K562 (cell line): ENCODE results near the gene IL27RA. TPM values are rescaled to one million over a fixed set of nuclear protein-coding genes. Genes with fewer than 3 reads are reported as not detected.

Source experiments
- CXXC5 ChIP-seq: fragments of 250-450 bp; sonication (Bioruptor Pico); IDR thresholded peaks from 2 replicates; pipeline ENCODE4 v1.8.0; 2022; ENCODE audit warnings: inconsistent platforms, mild to moderate bottlenecking, moderate library complexity
- FIP1L1 ChIP-seq: fragments of 200-400 bp; formaldehyde crosslinking; IDR thresholded peaks from 2 replicates; pipeline ENCODE4 v1.6.1; 2018; ENCODE audit warnings: mild to moderate bottlenecking, low read depth, low read length; ENCODE audit not compliant: poor library complexity, severe bottlenecking
- HNRNPUL1 ChIP-seq: fragments of 200-400 bp; formaldehyde crosslinking; IDR thresholded peaks from 2 replicates; pipeline ENCODE4 v1.6.1; 2017; ENCODE audit warnings: low read length
- ILF3 ChIP-seq: fragments of 450-650 bp; IDR thresholded peaks from 2 replicates; pipeline ENCODE4 v1.6.1; 2018; ENCODE audit warnings: antibody characterized with exemption, mild to moderate bottlenecking, moderate library complexity, borderline replicate concordance
- JUN ChIP-seq, 2 experiments: sonication (generic) in 1 of 2; formaldehyde crosslinking in 1 of 2; IDR thresholded peaks; 2 replicates each; pipeline versions ENCODE4 v1.6.1 to v1.8.0; 2012 to 2022; ENCODE audit warnings: borderline replicate concordance in 2 of 2, mild to moderate bottlenecking in 2 of 2, improper control_type of control experiment in 1 of 2, low read depth in 1 of 2, low read length in 1 of 2, missing genetic modification reagents in 1 of 2
- MIER1 ChIP-seq: fragments of 450-650 bp; IDR thresholded peaks from 2 replicates; pipeline ENCODE4 v1.6.1; 2016; ENCODE audit warnings: antibody characterized with exemption, mild to moderate bottlenecking, low read depth
- NCOA2 ChIP-seq, 2 experiments: fragments of 450-650 bp; IDR thresholded peaks; 2 replicates each; pipeline ENCODE4 v1.6.1; 2018; ENCODE audit warnings: mild to moderate bottlenecking in 2 of 2, moderate library complexity in 1 of 2; ENCODE audit not compliant: partially characterized antibody in 2 of 2
- NELFE ChIP-seq: IDR thresholded peaks from 2 replicates; pipeline ENCODE4 v1.6.1; 2011; ENCODE audit warnings: mild to moderate bottlenecking; ENCODE audit not compliant: insufficient read depth, insufficient read length
- PCBP1 ChIP-seq: fragments of 200-400 bp; formaldehyde crosslinking; IDR thresholded peaks from 2 replicates; pipeline ENCODE4 v1.6.1; 2018; ENCODE audit warnings: mild to moderate bottlenecking, low read depth, low read length; ENCODE audit not compliant: poor library complexity, severe bottlenecking
- PKNOX1 ChIP-seq: fragments of 450-650 bp; IDR thresholded peaks from 2 replicates; pipeline ENCODE4 v1.6.1; 2016
- POLR2H ChIP-seq: IDR thresholded peaks from 2 replicates; pipeline ENCODE4 v1.6.1; 2016; ENCODE audit warnings: missing genetic modification characterization, low read depth, mild to moderate bottlenecking, control low read depth, missing compliant biosample characterization, moderate library complexity
- SIX5 ChIP-seq, 2 experiments: IDR thresholded peaks; 2 replicates each; pipeline ENCODE4 v1.6.1; 2011; ENCODE audit warnings: low read length in 2 of 2, borderline replicate concordance in 1 of 2, low read depth in 1 of 2, mild to moderate bottlenecking in 1 of 2, moderate library complexity in 1 of 2; ENCODE audit not compliant: insufficient read depth in 1 of 2
- SMARCE1 ChIP-seq: fragments of 450-650 bp; IDR thresholded peaks from 2 replicates; pipeline ENCODE4 v1.7.1; 2016; ENCODE audit warnings: mild to moderate bottlenecking
- STAT5B ChIP-seq: fragments of 250-450 bp; sonication (Bioruptor Pico); IDR thresholded peaks from 2 replicates; pipeline ENCODE4 v1.8.0; 2021; ENCODE audit warnings: mild to moderate bottlenecking, inconsistent platforms
- TEAD2 ChIP-seq: fragments of 450-650 bp; IDR thresholded peaks from 2 replicates; pipeline ENCODE4 v1.6.1; 2016; ENCODE audit warnings: missing genetic modification characterization, control low read depth, missing compliant biosample characterization
- YBX1 ChIP-seq: fragments of 450-650 bp; IDR thresholded peaks from 2 replicates; pipeline ENCODE4 v1.7.1; 2016; ENCODE audit warnings: mild to moderate bottlenecking
- ZBED1 ChIP-seq: IDR thresholded peaks from 2 replicates; pipeline ENCODE4 v1.6.1; 2014
- ZC3H4 ChIP-seq: sonication (generic); formaldehyde crosslinking; IDR thresholded peaks from 2 replicates; pipeline ENCODE4 v1.9.0; 2021; ENCODE audit warnings: missing genetic modification reagents, borderline replicate concordance
- ZKSCAN1 ChIP-seq: fragments of 150-350 bp; IDR thresholded peaks from 2 replicates; pipeline ENCODE4 v1.6.1; 2016; ENCODE audit warnings: low read depth, low read length
- ZNF212 ChIP-seq: fragments of 450-650 bp; formaldehyde crosslinking; IDR thresholded peaks from 2 replicates; pipeline ENCODE4 v1.4.0; 2020; ENCODE audit warnings: mild to moderate bottlenecking
- polyA plus RNA-seq, 8 experiments: library from polyadenylated mRNA; depleted of rRNA in 4 of 8; stranded (reverse) in 5 of 8; unstranded in 3 of 8; fragments of >200 nt; fragmentation: Nextera tagmentation in 2 of 8; fragmentation: Illumina TruSeq in 1 of 8; extraction: Ambion mirVana in 2 of 8; extraction: Trizol in 1 of 8; gene quantifications; 2 replicates each; pipeline versions ENCODE4 v1.2.1 to v1.2.3, GENCODE V29; 2011 to 2014; ENCODE audit warnings: inconsistent platforms in 1 of 8, missing spikeins in 1 of 8
- total RNA-seq, 7 experiments: library from RNA; depleted of rRNA in 6 of 7; stranded (reverse); fragments of >200 nt in 6 of 7; fragmentation: Illumina TruSeq in 2 of 7; extraction: Trizol in 2 of 7; gene quantifications; 2 replicates each; pipeline versions ENCODE4 v1.2.1 to v1.2.3, GENCODE V29; 2011 to 2021; ENCODE audit warnings: low replicate concordance in 1 of 7
- TF ChIP-seq, protein P1 (sequence below): sonication (generic); formaldehyde crosslinking; IDR thresholded peaks from 2 replicates; pipeline ENCODE4 v1.8.0; 2022; ENCODE audit warnings: mild to moderate bottlenecking, missing genetic modification reagents
- TF ChIP-seq, protein P2 (sequence below), 2 experiments: IDR thresholded peaks; 2 replicates each; pipeline ENCODE4 v1.6.1; 2011; ENCODE audit warnings: borderline replicate concordance in 1 of 2, control low read depth in 1 of 2, low read depth in 1 of 2, low read length in 1 of 2, mild to moderate bottlenecking in 1 of 2, mixed read lengths in 1 of 2, moderate library complexity in 1 of 2; ENCODE audit not compliant: insufficient read depth in 1 of 2, insufficient read length in 1 of 2, poor library complexity in 1 of 2, severe bottlenecking in 1 of 2; ENCODE audit errors: extremely low read depth in 1 of 2

IL27RA gene
- total and polyA plus RNA-seq, 9 of the 15 experiments (the other 6 are each of a cell fraction or from before 2014, with no cell fraction given), result 1.9 to 15.9 (median 12.0) TPM

DNA sequence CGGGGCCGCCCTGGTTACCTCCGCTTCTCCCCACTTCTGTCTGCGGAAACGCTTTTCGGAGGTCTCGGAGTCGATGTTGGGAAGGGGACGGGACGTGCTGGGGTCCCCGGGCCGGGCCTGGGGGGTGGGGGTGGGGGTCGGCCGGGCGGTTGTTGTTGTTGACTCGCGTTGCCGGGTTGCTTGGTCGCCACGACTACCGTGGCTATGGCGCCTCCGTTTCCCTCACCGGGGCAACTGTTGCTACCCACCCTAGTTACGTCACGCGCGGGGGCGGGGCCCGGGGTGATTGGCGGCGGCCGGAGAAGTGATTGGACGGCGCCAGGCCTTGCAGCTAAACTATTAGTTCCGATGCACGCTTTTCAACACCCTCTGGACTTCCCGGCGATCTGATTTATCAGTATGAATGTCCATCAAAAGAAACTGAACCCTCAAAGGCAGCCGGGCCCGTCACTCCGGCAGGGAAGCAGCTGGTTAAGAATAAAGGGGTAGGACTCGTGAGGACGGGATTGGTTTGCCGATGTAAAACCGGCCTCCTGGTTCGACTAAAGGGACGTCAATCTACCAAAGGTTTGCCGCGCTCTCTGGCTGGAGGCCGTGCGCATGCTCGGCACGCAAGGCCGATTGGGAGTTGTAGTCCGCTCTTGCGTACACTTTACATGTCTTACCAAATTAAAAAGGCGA lies 25.3 kb upstream of the IL27RA start, which contains the start of gene RFX1 (continued):
- TF ChIP-seq, protein P1, sequence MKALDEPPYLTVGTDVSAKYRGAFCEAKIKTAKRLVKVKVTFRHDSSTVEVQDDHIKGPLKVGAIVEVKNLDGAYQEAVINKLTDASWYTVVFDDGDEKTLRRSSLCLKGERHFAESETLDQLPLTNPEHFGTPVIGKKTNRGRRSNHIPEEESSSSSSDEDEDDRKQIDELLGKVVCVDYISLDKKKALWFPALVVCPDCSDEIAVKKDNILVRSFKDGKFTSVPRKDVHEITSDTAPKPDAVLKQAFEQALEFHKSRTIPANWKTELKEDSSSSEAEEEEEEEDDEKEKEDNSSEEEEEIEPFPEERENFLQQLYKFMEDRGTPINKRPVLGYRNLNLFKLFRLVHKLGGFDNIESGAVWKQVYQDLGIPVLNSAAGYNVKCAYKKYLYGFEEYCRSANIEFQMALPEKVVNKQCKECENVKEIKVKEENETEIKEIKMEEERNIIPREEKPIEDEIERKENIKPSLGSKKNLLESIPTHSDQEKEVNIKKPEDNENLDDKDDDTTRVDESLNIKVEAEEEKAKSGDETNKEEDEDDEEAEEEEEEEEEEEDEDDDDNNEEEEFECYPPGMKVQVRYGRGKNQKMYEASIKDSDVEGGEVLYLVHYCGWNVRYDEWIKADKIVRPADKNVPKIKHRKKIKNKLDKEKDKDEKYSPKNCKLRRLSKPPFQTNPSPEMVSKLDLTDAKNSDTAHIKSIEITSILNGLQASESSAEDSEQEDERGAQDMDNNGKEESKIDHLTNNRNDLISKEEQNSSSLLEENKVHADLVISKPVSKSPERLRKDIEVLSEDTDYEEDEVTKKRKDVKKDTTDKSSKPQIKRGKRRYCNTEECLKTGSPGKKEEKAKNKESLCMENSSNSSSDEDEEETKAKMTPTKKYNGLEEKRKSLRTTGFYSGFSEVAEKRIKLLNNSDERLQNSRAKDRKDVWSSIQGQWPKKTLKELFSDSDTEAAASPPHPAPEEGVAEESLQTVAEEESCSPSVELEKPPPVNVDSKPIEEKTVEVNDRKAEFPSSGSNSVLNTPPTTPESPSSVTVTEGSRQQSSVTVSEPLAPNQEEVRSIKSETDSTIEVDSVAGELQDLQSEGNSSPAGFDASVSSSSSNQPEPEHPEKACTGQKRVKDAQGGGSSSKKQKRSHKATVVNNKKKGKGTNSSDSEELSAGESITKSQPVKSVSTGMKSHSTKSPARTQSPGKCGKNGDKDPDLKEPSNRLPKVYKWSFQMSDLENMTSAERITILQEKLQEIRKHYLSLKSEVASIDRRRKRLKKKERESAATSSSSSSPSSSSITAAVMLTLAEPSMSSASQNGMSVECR (CRISPR knock-in tag), result peak; percentile 25; the same call in 1 of the 2 replicates
- TF ChIP-seq ZBED1 (no peak), ILF3 (no peak), TEAD2 (tag) (no peak), NELFE (no peak), NCOA2 (IDR thresholded peaks at IDR 0.05; ENCODE audit: partially characterized antibody in 2 of 2) (no peak), PCBP1 (no peak), SIX5 (IDR thresholded peaks at IDR 0.05; ENCODE audit: borderline replicate concordance in 1 of 2, insufficient read depth in 1 of 2, low read depth in 1 of 2, low read length in 2 of 2) (peak; percentile 66 to 79), HNRNPUL1 (no peak), POLR2H (tag) (no peak), FIP1L1 (peak; percentile 37), SMARCE1 (no peak), JUN (IDR thresholded peaks at IDR 0.05; ENCODE audit: borderline replicate concordance, low read depth, low read length) (no peak), JUN (CRISPR knock-in tag; IDR thresholded peaks at IDR 0.05; ENCODE audit: borderline replicate concordance) (no peak), STAT5B (no peak), CXXC5 (CRISPR knock-in tag) (no peak), ZNF212 (no peak), ZKSCAN1 (no peak), ZC3H4 (peak; percentile 93), YBX1 (no peak), MIER1 (no peak), PKNOX1 (peak; percentile 100)
- TF ChIP-seq, protein P2, sequence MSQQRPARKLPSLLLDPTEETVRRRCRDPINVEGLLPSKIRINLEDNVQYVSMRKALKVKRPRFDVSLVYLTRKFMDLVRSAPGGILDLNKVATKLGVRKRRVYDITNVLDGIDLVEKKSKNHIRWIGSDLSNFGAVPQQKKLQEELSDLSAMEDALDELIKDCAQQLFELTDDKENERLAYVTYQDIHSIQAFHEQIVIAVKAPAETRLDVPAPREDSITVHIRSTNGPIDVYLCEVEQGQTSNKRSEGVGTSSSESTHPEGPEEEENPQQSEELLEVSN (IDR thresholded peaks at IDR 0.05; ENCODE audit: borderline replicate concordance in 1 of 2, extremely low read depth in 1 of 2, insufficient read depth in 1 of 2, insufficient read length in 1 of 2, low read depth in 1 of 2, low read length in 1 of 2, poor library complexity in 1 of 2, severe bottlenecking in 1 of 2), result peak; percentile 76
